Lung (tissue), 12 donors: ENCODE results near the gene DYNC1I2. TPM values are rescaled to one million over a fixed set of nuclear protein-coding genes. Genes with fewer than 3 reads are reported as not detected.
"Not testable (repeated sequence)": the region's sequence is repeated elsewhere in the genome, so short reads cannot be mapped to it uniquely, and the experiment has no call there.

Experiments used
- ATAC-seq: fragments of 200-7000 bp; cut with Tn5 transposase; one replicate; pipeline ENCODE4 v1.9.1; 2020; ENCODE audit warnings: moderate number of reproducible peaks; ENCODE audit not compliant: insufficient read depth, low FRiP score
- DNase-seq, 3 donors: peaks; one replicate each; pipeline ENCODE4 v3.0.0-alpha.2; 2013 to 2017
- H3K27ac ChIP-seq, 2 donors: one replicate each; pipeline ENCODE4 v1.5.1; 2013; ENCODE audit warnings: mild to moderate bottlenecking in 2 of 2, moderate library complexity in 2 of 2, control low read depth in 1 of 2, inconsistent platforms in 1 of 2, low read depth in 1 of 2, low read length in 1 of 2
- H3K27me3 ChIP-seq, 3 donors: one replicate each; pipeline ENCODE4 v1.5.1; 2013; ENCODE audit warnings: low read length in 2 of 3; ENCODE audit not compliant: control insufficient read depth in 3 of 3, insufficient read depth in 3 of 3
- H3K36me3 ChIP-seq, 4 donors: one replicate each; pipeline ENCODE4 v1.5.1; 2013; ENCODE audit warnings: low read length in 4 of 4, mild to moderate bottlenecking in 1 of 4, moderate library complexity in 1 of 4; ENCODE audit not compliant: control insufficient read depth in 4 of 4, insufficient read depth in 4 of 4
- H3K4me1 ChIP-seq, 5 donors: one replicate each; pipeline ENCODE4 v1.5.1; 2013; ENCODE audit warnings: low read length in 5 of 5, mild to moderate bottlenecking in 2 of 5, moderate library complexity in 1 of 5; ENCODE audit not compliant: control insufficient read depth in 5 of 5, insufficient read depth in 5 of 5
- H3K4me3 ChIP-seq: one replicate; pipeline ENCODE4 v1.5.1; 2013; ENCODE audit warnings: mild to moderate bottlenecking, control low read depth, moderate library complexity
- H3K9ac ChIP-seq, 2 donors: one replicate each; pipeline ENCODE4 v1.5.1; 2013; ENCODE audit warnings: low read length in 2 of 2, control low read depth in 1 of 2; ENCODE audit not compliant: insufficient read depth in 1 of 2
- H3K9me3 ChIP-seq, 4 donors: one replicate each; pipeline ENCODE4 v1.5.1; 2013; ENCODE audit warnings: low read length in 3 of 4, mild to moderate bottlenecking in 1 of 4, moderate library complexity in 1 of 4; ENCODE audit not compliant: control insufficient read depth in 4 of 4, insufficient read depth in 3 of 4
- CTCF ChIP-seq: IDR thresholded peaks from 2 replicates; pipeline ENCODE4 v1.5.1; 2012; ENCODE audit warnings: mild to moderate bottlenecking; ENCODE audit errors: control extremely low read depth, extremely low read depth
- WGBS, 2 donors: extraction: QIAGEN DNeasy Blood & Tissue Kit; methylation state at CpG; one replicate each; pipeline ENCODE4 v1.1.7; 2013; 5-methylcytosine and 5-hydroxymethylcytosine counted together
- polyA plus RNA-seq, 2 donors: library from polyadenylated mRNA; stranded (reverse); fragments of 200-250 nt; gene quantifications; one replicate each; pipeline ENCODE4 v1.2.1, GENCODE V29; 2013
- total RNA-seq, 2 donors: library from RNA; depleted of rRNA in 1 of 2; stranded (reverse); fragments of >200 nt in 1 of 2; gene quantifications; one replicate each; pipeline ENCODE4 v1.2.1, GENCODE V29; 2014 to 2021
- donor health status: control.
- donor health status: control.
- donor health status: Bipolar disorder and iron deficiency.
- donor health status: healthy.
- donor health status: DM: yes; HTN: yes; CAD: no.

The DYNC1I2 gene
- total and polyA plus RNA-seq, 4 donors, result 47.1 to 190 (median 72.2) TPM

DNA sequence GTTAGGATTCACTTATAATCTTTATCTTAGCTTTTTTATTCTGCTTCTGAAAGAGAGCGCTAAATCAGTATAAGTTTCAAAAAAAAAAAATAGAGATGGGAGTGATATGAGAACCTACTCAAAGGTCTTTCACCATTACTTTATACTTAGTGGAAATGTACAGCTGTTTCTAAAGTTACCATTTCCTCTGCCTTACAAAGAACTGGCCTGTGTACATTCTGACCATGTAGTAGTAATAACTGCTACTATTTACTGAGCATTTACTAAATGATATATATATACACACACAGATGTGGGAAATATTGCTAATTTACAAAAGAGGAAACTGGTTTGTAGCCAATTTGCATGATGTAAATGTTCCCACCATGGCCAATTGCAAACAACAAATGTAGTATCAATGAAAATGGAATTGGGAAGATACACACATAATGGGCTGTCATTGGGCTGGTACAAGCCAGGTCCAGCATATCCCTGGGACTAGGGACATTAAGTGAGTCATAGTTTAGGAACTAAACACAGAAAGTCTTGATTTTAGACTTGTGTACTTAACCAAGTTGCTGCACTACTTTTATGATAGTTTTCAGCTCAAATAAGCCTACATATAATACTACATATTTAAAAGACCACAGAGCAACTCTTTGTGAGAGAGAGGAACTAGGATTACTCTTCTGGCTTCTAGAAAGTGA is 67.1 kb downstream of the DYNC1I2 start:
- peaks cover 5 to 31% (median 18%) of the 10 kb centered on the region in 4 donors for H3K36me3 ChIP-seq
- no peak for TF ChIP-seq CTCF
- no peaks in the 10 kb centered on the region for H3K4me1 ChIP-seq
- H3K27ac ChIP-seq, result no peak overlapping the region
- DNase-seq (no peak), ATAC-seq (no peak)
- no peaks in the 10 kb centered on the region for H3K27me3 ChIP-seq
- H3K9ac ChIP-seq, result no peak overlapping the region
- no peaks in the 10 kb centered on the region for H3K9me3 ChIP-seq
- no peak overlapping the region for H3K4me3 ChIP-seq
- WGBS, 2 donors, result 96 to 100% methylated on average over 1 of the region's 1 CpG

GRCh38 chr2:171758762-171759161 is 71.5 kb downstream of the DYNC1I2 start:
- not testable (repeated sequence) for H3K4me1 ChIP-seq, H3K9me3 ChIP-seq, H3K27ac ChIP-seq, H3K9ac ChIP-seq, H3K4me3 ChIP-seq, H3K27me3 ChIP-seq, DNase-seq, ATAC-seq
- 98 to 100% methylated on average over 1 of the region's 1 CpG for WGBS, 2 donors
- H3K36me3 ChIP-seq, result peaks cover 4 to 12% (median 11%) of the 10 kb centered on the region in 4 donors

- DNase-seq, H3K27me3 ChIP-seq, H3K27ac ChIP-seq, ATAC-seq, H3K9me3 ChIP-seq, H3K9ac ChIP-seq, H3K4me3 ChIP-seq, H3K4me1 ChIP-seq: not testable (repeated sequence)
- peaks cover 3 to 10% (median 4%) of the 10 kb centered on the region in 4 donors for H3K36me3 ChIP-seq
- 95 to 98% methylated on average over 4 of the region's 4 CpGs for WGBS, 2 donors
Observed at GRCh38 chr2:171761176-171761575, 73.9 kb downstream of the DYNC1I2 start.

DNA sequence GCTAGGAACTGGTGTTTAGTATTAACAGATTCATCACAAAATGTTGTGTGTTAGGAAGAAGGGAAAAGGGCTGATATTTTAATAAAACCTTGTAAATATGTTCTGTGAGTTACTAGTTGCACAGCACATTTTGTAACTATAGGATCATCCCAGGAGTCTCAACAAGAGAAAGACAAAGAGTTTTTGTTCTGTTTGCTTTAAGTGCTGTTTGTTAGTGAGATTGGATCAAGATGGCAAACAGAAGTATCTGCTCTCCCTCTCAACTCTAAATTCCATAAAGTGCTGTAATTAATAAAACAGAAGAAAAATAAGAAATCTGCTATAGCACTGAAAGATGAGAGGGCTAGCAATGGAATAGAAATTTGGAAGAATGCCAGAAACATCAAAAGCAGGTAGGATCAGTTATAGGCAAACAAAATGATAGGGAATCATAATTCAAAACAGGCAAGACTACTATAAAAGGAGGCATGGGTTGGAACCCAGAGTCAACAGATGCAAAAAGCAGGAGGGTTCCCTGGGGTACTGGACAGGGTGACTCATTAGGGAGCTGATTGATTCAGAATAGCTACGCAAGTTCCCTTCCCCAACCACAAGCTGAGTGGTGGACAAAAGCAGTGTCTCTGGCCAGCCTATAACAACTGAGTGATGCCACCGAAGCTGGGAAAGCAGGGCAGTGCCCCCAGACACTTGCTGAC is 75.8 kb downstream of the DYNC1I2 start:
- Histone ChIP-seq H3K27me3 (no peaks in the 10 kb centered on the region), H3K9me3 (no peaks in the 10 kb centered on the region), H3K4me1 (no peaks in the 10 kb centered on the region), H3K27ac (no peak overlapping the region), H3K9ac (no peak overlapping the region), H3K36me3 (peaks cover 3 to 10% (median 5%) of the 10 kb centered on the region in 4 donors), H3K4me3 (no peak overlapping the region)
- DNase-seq (no peak), ATAC-seq (no peak)
- WGBS, 2 donors, result 90 to 100% methylated on average over 2 of the region's 2 CpGs
- no peak for TF ChIP-seq CTCF
